SHP77 (cell line): ENCODE results near the gene RBPJL.
"Not testable (repeated sequence)": the region's sequence is repeated elsewhere in the genome, so short reads cannot be mapped to it uniquely, and the experiment has no call there.

Experiments
- DNase-seq, 2 experiments: peaks; one replicate each; lab custom pipeline; 2025; lab: John Stamatoyannopoulos, UW

Gene RBPJL

DNA sequence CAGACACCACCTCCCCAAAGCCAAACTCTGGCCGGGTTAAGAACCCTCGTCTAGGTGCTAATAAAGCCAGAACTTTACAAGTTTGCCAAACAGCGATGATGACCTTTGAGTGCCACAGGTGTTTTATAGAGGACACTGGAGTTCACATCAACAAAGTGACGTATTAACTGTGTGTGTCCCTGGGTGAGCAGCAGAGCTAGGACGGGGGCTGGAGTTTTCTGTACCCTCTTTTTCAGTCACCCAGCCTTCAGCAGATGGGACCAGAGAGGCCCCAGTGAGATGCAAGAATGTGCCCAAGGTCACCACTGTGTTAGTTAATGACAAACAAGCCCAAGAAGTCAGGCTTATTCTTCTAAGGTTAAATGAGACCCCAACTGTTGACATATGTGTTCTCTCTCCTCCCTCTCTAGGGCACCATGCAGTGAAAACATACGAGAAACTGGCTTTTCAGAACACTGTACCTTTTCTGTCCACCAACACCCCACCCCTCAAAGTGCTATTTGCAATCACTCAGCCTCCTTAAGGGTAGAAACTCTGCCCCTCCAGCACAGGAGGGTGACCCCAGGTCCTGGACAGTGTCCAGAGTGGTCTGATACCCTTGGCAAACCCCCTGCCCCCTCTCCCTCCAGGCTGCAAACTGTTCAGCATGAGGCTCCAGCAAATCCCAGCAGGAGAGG, 36.4 kb downstream of the RBPJL start:
- DNase-seq: no peak

DNA sequence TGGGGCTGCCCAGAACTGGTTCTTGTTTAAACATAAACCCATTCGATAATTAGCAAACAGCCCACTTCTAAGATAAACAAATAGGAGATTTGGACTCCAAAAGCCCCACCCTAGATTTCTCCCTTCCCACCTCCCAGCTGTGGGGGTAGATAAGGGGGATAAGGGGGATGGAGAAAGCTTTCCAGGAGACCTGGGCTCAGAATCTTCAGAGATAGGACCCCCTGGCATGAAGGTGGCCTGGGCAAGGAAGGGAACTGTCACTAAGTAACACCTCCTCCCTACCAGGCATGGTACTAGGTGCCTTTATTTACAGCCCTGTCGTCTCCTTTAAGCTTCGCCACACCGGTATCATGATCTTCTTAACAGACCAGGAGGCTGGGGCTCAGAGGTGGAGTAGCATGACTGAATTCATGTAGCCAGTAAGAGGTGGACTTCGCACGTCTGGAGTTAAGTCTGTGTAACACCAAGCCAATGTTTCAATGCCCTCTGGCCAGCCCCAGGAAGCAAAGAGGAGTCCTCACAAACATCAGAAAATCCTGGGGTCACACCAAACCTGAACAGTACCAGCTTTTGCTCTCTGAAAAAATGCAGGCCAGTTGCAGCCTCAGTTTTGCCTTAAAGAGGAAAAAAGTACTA, 37.0 kb downstream of the RBPJL start:
- DNase-seq: no peak

DNA sequence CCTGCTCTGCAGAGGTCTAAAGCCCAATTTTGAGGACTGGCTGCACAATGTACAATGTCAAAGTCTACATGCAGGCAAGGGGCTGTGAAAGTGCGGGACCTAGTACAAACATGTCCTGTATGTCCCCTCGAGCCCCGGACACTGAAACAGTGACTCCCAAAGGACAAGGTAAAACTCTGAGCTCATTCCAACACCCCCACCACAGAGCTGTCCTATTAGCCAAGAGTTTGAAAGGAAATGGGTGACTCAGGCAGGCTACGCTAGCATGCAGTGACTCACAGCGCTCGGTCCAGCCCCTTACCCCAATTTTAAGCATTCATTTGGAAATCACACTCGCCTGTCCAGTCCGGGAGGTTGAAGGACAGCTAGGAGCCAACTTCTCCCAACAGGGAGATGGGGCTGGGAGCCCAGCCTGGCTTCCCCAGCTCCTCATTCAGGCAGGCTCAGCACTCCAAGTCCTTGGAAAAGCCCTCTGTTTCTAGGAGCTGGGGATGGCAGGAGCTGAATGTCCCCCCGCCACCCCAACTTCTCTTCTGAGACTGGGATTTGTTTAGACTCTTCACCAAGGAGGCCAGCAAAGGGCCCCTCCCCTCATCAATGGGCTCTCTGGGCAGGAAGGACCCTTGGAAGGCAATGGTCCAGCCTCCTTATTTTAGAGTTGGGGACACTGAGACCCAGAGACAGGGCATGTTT, 37.7 kb downstream of the RBPJL start:
- DNase-seq: no peak

DNA sequence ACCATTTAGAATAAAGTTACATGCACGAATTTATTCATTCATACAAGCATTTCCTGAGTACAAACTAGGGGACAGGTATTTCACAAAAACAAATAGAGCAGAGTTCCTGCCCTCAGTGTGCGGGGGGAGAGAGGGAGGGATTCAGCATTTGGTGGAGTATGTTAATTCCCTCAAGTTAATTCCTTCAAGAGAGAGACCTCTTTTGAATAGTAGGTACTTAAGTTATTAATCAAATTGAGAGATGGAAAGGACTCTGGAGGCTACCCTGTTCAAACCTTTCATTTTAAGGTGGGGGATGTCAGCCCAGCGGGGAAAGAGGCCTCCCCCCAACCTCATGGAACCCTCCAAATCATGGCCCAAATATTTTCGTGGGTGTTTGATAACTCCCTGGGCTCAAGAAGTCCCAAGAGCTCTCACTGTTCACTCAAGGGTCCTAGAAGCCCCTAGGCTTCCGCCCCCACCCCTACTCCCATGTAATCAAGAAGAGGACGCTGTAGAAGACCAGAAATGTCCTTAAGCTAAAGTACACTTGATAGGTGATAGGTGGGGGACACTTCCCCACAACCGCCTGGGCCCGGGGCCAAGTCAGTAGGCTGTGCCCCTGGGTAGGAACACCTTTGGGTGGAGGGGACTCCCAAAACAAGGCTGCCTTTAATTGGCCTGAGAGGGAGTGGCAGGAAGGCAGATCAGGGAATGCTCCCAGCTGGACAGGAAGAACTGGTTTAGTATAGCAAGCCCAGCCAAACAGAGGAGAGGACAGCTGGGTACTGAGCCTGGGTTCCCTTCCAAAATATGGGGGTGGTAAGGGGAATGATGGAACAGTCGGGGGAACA, 38.7 kb downstream of the RBPJL start:
- no peak for DNase-seq

DNA sequence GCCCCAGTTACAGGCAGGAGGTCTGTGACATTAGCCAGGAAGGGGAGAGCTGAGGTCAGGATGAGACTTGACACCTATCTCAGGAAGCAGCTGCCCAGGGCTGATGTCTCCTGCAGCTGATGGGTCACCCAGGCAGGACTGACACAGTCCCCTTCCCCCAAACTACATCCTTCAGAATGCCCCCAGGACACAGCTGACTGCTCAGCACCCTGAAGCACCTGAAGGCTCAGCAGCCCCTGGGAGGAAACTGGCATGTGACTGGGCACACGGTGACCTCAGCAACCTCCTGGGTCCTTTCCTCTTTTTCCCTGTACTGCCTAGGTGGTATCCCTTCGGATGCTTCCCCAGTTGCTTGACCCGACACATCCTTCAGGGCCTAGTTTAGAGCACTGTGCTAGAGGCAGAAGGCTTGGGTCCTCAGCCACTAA, 39.7 kb downstream of the RBPJL start:
- no peak for DNase-seq

DNA sequence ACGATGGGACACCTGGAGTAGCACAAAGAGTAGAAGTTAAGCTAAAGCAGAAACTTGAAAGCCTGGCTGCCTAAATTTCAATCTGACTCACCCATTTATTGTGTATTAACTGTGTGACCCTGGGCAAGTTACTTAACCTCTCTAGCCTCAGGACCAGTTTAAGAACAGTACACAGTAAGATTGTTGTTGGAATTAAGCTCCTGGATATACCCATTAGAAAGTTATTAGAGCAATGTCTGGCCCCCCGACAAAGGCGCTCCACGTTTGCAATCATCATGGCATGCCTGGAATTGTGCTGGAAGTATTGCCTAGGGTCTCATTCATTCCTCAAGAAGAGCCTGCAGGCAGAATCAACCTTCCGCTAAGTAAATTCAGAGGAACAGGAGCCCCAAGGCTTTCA, 40.2 kb downstream of the RBPJL start:
- no peak for DNase-seq

DNA sequence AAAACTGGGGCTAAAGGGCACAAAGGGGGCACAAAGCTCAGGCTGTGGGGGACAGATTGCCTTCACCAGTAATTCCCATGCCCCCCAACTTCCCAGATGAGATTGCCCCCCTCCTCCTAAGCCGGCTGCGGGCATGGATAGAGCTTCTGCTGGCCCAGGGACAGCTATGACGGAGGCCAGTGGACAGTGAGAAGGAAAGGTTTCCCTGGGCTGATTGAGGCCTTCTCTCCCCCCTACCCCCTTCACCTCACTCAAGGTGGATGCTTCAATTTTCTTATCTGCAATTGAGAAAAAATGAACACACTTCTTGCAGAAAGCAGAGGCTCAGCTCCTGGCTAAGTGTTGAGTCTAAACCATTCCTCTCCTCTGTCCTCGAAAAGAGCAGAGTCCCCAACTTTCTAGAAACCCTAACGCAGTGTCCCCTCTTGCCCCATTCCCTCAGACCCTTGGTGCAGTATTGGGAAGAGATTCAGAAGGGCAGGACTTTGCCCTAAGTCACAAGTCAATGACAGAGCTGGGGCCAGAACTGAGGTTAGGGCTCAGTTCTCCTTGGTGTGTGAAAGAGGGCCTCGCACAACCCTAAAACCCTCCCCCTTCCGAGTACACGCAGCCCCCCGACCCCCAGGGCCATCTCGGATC, 40.8 kb downstream of the RBPJL start:
- no peak for DNase-seq

DNA sequence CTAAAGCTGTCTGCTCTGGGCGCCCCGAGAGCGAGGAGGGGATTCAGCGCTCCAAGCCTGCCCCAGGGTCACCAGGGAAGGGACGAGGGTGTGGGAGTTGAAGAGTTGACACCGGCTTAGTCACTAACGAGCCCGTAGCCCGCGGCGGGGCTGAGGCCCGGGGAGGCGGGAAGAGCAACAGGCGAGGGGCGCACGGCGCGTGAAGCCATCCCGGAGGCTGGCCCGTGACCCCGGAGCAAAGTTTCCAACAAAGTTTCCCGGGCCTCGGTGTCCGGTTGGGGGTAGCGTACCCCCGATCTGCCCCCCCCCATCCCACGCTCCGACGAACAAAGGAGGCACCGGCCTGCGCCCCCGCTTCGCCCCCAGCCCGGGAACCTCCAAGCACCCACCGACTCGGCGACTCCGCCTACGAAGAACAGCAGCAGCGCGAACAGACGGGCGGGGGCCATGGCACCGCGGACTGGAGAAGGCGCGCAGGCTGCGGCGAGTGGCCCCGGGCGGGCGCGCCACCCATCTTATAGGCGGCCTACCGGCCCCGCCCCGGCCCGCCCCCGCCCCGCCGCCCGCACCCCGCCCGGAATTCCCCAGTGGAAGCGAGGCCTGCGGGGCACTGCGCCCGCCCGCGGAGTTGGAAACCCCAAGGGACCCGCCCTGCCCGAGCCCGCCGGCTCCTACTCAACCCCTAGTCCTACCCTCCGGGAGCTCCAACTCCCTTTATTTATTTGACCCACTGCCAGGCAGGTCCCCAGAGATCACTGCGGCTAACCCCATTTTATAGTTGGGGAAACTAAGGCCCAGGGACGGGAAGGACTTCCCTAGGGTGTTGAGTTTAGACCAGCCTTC, 41.5 kb downstream of the RBPJL start, which contains the start of gene SDC4:
SDC4 (minus strand) TSS at position 489 of the 843 bp plus-strand sequence; CDS start at position 449, 40 bp downstream.
- DNase-seq: no peak

DNA sequence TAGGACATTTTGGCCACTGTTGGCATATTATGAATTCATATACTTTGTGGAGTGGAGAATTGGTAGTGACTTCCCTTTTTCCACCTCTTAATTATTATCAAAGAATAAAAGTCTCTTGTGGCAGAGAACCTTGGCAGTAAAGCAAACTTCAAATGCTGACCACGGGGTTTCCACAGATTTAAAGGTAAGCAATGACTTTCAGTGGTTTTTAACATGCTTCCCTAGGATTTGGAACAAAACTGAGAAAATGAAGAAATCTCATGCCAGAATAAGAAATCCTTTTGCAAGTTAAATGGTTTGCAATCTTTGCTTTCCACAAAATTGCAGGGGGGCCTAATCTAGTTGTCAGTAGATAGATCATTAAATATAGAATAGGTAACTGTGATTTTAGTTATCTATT, 43.6 kb downstream of the RBPJL start:
- no peak for DNase-seq

DNA sequence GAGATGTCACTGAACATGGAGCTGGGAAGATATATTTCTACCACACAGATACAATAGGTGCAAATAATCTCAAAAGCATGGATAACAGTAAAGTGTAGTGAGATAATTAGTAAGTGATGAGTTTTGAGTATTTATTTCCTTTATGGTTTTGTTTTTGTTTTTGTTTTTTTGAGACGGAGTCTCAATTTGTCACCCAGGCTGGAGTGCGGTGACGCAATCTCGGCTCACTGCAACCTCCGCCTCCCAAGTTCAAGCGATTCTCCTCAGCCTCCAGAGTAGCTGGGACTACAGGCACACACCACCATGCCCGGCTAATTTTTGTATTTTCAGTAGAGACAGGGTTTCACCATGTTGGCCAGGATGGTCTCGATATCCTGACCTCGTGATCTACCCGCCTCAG, 44.2 kb downstream of the RBPJL start:
- DNase-seq: not testable (repeated sequence)

DNA sequence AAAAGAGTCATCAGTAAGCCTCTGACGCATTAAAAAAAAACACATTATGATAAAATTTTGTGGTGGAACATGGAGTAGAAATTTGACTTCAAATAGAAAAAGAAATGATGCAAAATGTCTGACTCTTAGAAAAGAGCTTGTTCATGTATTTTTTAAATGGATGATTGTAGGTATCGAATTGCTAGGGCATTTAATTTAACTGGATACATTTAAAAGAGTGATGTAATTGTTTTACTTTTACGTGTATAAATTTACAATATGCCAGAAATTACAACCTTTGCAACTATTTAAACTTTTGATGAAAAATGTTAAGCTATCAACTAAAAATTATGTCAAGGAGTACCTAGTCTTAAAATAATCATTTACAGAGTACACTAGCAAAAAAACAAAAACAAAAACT, 46.1 kb downstream of the RBPJL start:
- no peak for DNase-seq

DNA sequence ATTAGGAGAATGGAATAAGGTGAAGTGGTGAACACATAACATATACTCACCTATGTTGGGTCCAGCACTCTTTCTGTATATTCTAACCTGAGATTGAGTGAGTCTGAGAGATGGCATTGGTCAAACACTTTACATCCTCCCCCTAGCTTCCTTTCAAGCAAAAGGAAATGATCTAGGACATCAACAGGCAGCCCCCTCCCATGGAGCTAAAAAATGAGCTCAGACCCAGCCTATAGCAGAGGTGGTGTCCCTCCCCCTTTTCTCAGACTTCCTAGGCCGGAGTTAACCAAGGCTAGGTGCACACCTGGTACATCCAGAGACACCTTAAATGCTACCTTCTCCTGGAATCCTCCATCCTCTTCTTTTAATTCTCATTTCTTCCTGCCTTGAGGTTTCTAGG, 47.1 kb downstream of the RBPJL start:
- no peak for DNase-seq

DNA sequence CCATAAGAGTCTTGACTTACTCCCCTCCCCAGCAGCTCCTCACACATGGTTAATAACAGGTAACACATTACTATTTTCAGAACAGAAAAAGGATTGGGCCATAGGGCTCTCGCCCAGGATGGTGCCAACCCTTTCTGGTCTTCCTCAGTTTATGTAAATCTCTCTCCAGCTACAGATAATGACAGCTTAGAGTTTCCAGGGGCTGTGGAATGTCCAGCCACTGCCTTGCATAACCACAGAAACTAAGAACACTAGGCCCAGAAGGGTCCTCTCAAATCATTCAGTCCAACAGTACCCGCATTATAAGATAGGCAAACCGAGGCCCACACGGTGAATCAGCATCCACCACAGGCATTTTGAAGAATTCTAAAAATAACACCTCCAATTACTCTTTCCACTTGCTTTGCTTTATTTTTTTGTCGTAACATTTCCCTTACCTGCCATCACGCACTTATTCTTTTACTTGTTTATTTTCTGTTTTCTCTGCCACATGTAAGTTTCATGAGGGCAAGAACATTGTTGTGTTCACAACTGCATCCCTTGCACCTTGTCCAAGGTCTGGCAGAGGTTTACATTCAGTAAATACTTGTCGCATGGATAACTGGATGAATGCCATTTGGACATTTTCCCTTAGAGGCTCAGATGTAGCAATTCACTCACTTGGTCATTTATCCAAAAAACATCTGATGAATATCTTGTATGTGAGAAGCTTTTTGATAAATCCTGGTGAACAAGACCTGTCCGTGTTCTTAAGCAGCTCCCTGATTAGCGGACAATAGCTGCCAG, 48.0 kb downstream of the RBPJL start:
- DNase-seq: no peak

DNA sequence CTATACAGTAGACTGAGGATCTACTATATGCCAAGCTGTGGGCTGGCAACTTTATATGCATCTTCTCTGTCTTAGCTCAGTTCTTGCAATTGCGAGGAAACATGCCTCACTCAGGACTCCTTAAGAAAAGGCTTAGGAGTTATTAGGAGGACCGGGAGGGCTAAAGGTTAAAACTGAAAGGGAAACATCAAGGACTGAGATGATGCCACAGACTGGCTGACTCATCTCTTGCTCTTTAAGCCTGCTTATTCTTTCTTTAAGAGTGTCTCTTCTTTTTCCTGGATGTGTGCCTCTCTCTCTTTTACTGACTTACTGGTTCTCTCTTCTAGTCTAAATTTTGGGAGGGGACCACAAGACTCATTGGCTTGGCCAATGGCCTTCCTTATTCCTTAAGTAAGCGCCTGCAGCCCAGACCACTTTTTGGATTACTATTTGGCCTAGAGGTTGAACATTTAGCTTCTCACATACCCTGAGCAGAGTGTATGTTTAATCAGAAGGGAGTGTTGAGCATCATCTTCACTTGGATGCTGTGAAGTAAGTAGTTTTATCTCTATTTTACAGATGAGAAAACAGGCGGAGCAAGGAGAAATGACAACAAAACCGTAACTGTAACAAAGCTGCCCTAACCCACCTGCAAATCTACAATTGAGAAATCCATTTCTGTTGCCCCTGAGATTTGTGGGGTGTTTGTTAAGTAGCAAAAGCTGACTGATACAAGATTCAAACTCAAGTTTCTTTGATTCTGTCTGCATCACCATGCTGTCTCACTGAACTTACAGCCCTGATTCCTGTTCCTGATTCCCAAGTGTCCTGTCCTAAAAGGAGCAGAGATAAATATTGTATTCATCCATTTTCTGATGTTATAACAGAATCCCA, 48.8 kb downstream of the RBPJL start:
- no peak for DNase-seq

DNA sequence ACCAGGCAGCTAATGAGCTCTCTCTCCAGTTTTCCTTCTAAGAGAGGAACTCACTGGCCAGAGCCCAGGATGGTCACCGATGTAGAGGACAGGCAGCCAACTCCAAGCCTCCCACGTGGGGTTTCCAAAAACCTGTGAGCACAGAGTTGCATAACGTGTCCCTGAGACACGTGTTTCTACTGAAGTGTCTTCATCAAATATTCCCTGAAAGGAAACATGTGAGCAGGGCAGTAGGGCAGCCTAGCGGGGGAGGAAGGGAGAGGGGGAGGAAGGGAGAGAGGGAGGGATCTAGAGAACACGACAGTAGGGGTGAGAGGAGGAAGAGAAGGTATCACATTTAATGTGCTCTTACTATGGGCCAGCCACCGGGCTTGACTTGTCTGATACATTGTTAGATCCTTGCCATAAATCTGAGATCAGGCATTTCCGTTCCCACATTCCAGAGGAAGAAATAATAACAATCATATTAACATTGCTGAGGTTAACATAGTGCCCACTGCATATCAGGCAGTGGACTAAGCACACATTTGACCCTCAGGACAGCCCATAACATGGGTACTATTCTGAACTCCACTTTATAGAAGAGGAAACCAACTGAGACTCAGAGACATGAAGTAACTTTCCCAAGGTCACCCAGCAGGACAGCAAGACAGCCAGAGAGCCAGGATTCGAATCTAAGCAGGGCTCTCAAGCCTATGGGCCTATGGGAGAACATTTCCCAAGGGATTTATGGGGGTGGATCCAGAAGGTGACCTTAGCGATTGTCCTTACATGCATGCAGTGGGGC, 51.8 kb downstream of the RBPJL start:
- no peak for DNase-seq

DNA sequence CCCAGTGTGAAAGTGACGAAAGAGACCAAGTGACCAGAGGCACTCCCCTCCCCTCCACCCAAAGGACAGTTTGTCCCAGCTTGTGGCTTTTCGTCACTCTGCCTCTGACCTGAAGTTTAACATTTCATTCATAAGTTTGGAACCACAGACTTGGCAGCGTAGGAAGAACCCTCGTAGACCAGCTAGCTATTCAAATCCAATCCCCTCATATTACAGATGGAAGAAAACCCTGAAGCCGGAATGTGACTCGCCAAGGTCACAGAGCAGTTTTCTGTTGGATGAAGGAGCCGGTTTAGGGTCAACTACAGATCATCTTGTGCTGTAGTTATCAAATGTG, 52.4 kb downstream of the RBPJL start:
- no peak for DNase-seq

DNA sequence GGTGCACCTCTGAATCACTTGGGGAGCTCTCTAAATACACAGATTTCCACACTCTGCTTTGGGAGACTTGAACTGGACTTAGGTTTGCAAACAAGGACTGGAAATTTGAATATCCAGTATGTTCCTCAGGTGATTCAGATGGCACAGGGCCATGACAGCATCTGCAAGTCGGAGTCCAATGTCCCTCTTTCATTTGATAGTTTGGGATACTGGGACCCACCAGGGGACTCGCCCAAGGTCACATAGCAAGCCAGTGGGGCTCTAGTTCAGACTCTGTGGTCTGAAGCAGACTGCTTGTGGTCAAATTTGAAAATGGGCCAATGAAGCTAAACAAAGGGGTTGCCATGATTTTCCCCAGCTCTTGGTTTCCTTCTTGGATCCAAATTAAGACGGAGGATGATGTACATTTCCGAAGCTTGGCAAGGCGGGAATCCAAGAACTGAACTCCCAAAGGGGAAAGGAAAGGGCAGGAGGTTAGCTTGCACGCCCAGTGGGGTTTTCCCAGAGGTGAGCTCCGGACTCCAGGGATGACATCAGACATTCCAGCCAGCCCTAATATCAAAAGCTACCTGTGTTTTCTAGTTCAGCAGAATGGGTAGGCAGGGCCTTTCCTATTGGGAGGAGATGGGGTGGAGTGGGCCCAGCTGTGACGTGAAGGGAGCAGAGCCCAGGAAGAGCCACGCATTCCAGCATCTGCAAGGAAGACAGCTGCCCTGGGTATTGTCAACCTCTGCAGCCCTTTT, 52.9 kb downstream of the RBPJL start:
- DNase-seq: no peak

DNA sequence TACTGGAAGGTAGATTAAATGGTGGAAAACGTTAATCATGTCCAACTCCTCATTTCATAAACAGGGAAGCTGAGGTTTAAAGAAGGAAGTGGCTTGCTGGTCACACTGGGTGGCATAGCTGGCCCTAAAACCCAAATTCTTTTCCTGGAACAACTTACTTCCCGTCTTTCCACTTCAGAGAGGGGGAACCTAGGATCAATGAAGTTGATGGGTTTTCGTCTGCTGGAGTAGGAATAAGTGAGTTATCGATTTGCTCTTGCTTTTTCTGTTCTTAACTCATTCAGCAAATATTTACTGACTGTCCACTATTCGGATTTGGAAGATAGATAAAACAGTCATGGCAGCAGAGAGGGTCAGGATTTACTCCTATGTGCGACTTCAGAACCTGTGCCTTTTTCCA, 55.2 kb downstream of the RBPJL start:
- DNase-seq: no peak
